Measurements from ENCODE around the gene PERCC1.
A peak's percentile ranks its signal among the peaks of the same experiment; 100 is the strongest.

PERCC1 gene

GRCh38 chr16:1398826-1399581 is 31.9 kb upstream of the PERCC1 start:
- TF ChIP-seq GATA1 (IDR thresholded peaks at IDR 0.05; ENCODE audit: low read depth, low read length) (no peak), POLR2A (IDR thresholded peaks at IDR 0.05; ENCODE audit: low read length) (no peak)
- DNase-seq, result no peak

DNA sequence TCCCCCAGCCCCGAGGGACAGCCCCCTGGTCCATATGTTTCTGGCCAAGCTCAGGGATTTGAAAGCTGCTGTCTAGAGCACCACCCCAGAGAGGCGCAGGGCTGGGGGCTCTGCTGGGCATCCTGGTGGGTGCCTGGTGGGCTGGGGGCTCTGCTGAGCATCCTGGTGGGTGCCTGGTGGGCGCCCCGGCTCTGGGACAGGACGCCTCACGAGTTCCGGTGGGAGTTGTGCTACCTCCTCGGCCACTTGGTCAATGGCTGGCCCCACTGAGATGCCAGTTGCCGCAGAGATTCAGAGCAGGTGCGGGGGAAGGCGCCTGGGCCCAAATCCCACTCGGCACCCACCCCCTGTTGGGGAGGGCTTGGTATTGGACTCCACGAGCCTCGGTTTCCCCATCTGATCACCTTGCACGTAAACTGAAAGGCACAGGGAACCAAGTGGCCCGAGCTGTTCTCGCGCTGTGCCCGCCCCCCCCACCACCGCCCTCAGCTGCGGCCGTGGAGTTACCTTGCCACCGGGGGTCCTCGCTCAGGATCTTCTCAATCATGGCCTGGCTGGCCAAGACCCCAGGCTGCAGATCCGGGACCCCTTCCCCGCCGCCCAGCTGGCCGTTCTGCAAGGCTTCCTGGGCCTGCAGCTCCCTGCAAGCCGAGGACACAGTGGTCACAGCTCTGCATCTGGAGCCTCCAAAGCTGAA is 29.7 kb upstream of the PERCC1 start:
- no peak for TF ChIP-seq GATA1 (IDR thresholded peaks at IDR 0.05; ENCODE audit: low read depth, low read length)
- TF ChIP-seq POLR2A (IDR thresholded peaks at IDR 0.05; ENCODE audit: low read length), result no peak
- DNase-seq, result no peak

- DNase-seq, result no peak
- TF ChIP-seq GATA1 (IDR thresholded peaks at IDR 0.05; ENCODE audit: low read depth, low read length), result no peak
- no peak for TF ChIP-seq POLR2A (IDR thresholded peaks at IDR 0.05; ENCODE audit: low read length)
Observed at GRCh38 chr16:1401758-1402154, 29.1 kb upstream of the PERCC1 start.

GRCh38 chr16:1403036-1403435 is 27.8 kb upstream of the PERCC1 start:
- DNase-seq, result no peak
- TF ChIP-seq POLR2A (IDR thresholded peaks at IDR 0.05; ENCODE audit: low read length) (no peak), GATA1 (IDR thresholded peaks at IDR 0.05; ENCODE audit: low read depth, low read length) (no peak)

DNA sequence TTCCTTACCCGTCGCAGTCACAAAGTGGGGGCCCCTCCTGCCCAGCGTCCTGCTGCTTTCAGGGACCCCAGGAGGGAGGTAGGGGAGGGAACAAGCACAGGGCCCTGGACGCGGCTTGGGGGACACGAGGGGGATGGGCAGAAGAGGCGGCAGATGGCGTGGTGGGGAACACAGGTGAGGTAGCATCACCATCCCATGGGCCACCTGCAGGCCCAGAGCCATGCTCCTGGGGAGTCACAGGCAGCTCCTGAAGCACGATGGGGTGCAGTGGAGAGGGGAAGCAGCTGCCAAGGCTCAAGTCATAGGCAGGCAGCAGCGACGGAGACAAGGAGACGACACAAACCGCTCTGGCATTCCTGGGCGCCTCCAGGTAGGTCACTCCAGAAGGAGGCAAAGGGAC is 27.1 kb upstream of the PERCC1 start:
- TF ChIP-seq GATA1 (IDR thresholded peaks at IDR 0.05; ENCODE audit: low read depth, low read length) (no peak), POLR2A (IDR thresholded peaks at IDR 0.05; ENCODE audit: low read length) (no peak)
- no peak for DNase-seq

GRCh38 chr16:1407753-1408152 is 23.1 kb upstream of the PERCC1 start:
- TF ChIP-seq GATA1 (IDR thresholded peaks at IDR 0.05; ENCODE audit: low read depth, low read length) (no peak), POLR2A (IDR thresholded peaks at IDR 0.05; ENCODE audit: low read length) (no peak)
- no peak for DNase-seq

- no peak for TF ChIP-seq POLR2A (IDR thresholded peaks at IDR 0.05; ENCODE audit: low read length)
- TF ChIP-seq GATA1 (IDR thresholded peaks at IDR 0.05; ENCODE audit: low read depth, low read length), result no peak
- peak; percentile 93 to 96 for DNase-seq
Observed at GRCh38 chr16:1408171-1408837, 22.6 kb upstream of the PERCC1 start.

- no peak for DNase-seq
- TF ChIP-seq POLR2A (IDR thresholded peaks at IDR 0.05; ENCODE audit: low read length) (no peak), GATA1 (IDR thresholded peaks at IDR 0.05; ENCODE audit: low read depth, low read length) (no peak)
Observed at GRCh38 chr16:1412847-1413246, 18.0 kb upstream of the PERCC1 start.

GRCh38 chr16:1413684-1414531 is 17.0 kb upstream of the PERCC1 start:
- DNase-seq, result peak; percentile 83 to 86
- no peak for TF ChIP-seq GATA1 (IDR thresholded peaks at IDR 0.05; ENCODE audit: low read depth, low read length)
- TF ChIP-seq POLR2A (IDR thresholded peaks at IDR 0.05; ENCODE audit: low read length), result no peak

- peak; percentile 68 to 82 for DNase-seq
- TF ChIP-seq POLR2A (IDR thresholded peaks at IDR 0.05; ENCODE audit: low read length) (no peak), GATA1 (IDR thresholded peaks at IDR 0.05; ENCODE audit: low read depth, low read length) (no peak)
Observed at GRCh38 chr16:1414532-1415260, 16.2 kb upstream of the PERCC1 start, which contains the start of gene UNKL. Gene UNKL, minus strand, starts transcription at chr16:1414704. Its CDS starts 13 bp downstream, at chr16:1414691.

DNA sequence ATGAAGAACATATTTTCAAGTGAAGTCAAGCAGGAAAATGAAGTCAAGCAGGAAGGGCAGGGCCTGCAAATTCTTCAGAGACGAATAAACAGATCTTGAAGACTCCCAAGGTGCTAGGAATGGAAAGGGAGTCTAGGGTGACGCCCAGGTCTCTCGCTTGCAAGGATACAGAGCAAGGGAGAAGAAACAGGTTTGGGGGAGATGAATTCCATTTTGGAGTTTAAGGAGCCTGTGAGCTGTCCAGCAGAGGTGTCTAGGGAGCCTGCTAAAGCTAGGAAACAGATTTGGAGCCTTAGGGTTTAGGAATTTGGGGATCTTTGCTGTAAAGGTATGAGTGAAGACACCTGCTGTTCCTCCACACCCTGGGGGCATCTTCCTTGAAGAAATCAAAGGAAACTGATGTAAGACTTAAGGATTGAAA is 14.3 kb upstream of the PERCC1 start:
- TF ChIP-seq GATA1 (IDR thresholded peaks at IDR 0.05; ENCODE audit: low read depth, low read length) (no peak), POLR2A (IDR thresholded peaks at IDR 0.05; ENCODE audit: low read length) (no peak)
- no peak for DNase-seq

DNA sequence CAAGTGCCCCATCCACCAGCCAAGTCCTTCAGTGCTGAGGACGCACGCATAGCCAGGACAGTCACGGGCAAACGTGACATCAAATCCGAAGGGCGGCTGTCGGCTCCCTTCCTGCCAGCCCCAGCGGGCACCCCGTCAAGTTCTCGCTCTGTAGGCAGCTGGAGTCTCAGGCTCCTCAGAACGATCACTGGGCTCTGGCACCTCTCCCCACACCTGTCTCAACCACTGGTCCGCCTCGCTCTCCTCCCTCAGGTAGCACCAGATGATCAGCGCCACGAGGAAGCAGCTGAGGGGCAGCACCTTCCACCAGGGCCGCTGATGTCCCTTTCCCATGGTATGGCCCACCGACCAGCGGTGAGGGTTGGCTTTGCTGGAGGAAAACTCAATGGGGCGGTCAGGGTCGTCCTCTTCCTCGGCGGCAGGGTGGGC is 10.8 kb upstream of the PERCC1 start:
- DNase-seq, result peak; percentile 53 to 63
- no peak for TF ChIP-seq GATA1 (IDR thresholded peaks at IDR 0.05; ENCODE audit: low read depth, low read length)
- TF ChIP-seq POLR2A (IDR thresholded peaks at IDR 0.05; ENCODE audit: low read length), result no peak

DNA sequence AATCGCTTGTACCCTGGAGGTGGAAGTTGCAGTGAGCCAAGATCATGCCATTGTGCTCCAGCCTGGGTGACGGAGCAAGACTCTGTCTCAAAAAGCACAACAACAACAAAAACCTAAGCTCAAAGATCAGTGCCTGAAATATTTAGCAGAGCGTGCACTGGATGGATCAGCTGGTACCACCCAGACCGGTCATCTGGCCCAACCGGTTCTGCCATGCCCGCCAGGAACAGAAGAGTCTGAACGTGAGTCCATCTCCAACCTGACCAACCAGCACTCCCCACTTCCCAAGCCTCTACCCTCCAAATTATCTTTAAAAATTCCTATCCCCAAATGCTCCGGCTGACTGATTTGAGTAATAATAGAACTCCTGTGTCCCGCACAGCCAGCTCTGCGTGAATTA is 8.8 kb upstream of the PERCC1 start:
- DNase-seq, result no peak
- TF ChIP-seq POLR2A (IDR thresholded peaks at IDR 0.05; ENCODE audit: low read length) (no peak), GATA1 (IDR thresholded peaks at IDR 0.05; ENCODE audit: low read depth, low read length) (no peak)
